Measurements from ENCODE around the gene PDCD6IP.

GRCh38 chr3:33839283-33839682, 40.9 kb downstream of the PDCD6IP start:
- no peak for TF ChIP-seq CTCF (IDR thresholded peaks at IDR 0.05)
- no peak for TF ChIP-seq POLR2A (IDR thresholded peaks at IDR 0.05)
- no peak for TF ChIP-seq POLR2AphosphoS5 (IDR thresholded peaks at IDR 0.05; ENCODE audit: insufficient read depth in 1 of 2, low read depth in 1 of 2)
